ENCODE measurements around the gene DNMT3A. TPM values are rescaled to one million over a fixed set of nuclear protein-coding genes. Genes with fewer than 3 reads are reported as not detected.

Gene DNMT3A
- total RNA-seq, 1 donor from 2014 or later = 35.6 TPM

DNA sequence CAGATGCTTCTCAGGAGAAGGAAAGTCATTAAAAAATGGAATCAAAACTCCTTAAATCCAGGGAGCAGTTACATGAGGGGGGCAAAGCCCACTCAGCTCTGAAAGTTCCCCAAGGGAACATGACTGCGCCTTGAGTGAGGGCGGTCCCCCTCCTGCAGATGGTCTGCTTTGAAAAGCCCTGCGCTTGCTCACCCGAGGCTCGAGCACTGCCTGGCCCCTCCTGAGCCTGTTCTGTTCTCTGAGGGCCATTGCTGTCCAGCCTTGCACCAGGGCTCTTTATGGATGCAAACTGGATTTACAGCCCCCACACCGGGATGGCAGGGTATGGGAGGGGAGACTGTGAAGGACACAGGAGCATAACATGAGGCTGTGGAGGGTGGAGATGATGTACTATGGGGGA is 37.8 kb upstream of the DNMT3A start:
- Histone ChIP-seq H3K27ac (no peak overlapping the region), H3K9me3 (no peaks in the 10 kb centered on the region), H3K36me3 (no peaks in the 10 kb centered on the region), H3K4me3 (no peak overlapping the region), H3K4me1 (peaks cover 21% of the 10 kb centered on the region), H3K27me3 (ENCODE audit: low read depth) (no peaks in the 10 kb centered on the region)
- intact Hi-C loops (cut with DNase I) = no loop called here
- peak; percentile 21 for DNase-seq
- no peak for TF ChIP-seq CTCF (IDR thresholded peaks at IDR 0.05)
- ATAC-seq = no peak

- H3K4me1 ChIP-seq = peaks cover 21% of the 10 kb centered on the region
- peak; percentile 38 for DNase-seq
- no peaks in the 10 kb centered on the region for H3K27me3 ChIP-seq (ENCODE audit: low read depth)
- no peak overlapping the region for H3K4me3 ChIP-seq
- no peaks in the 10 kb centered on the region for H3K9me3 ChIP-seq
- no peaks in the 10 kb centered on the region for H3K36me3 ChIP-seq
- no peak for ATAC-seq
- TF ChIP-seq CTCF (IDR thresholded peaks at IDR 0.05) = no peak
- H3K27ac ChIP-seq = no peak overlapping the region
- intact Hi-C loops (cut with DNase I) = no loop called here
Measured at GRCh38 chr2:25378731-25379490, 37.2 kb upstream of the DNMT3A start.

DNA sequence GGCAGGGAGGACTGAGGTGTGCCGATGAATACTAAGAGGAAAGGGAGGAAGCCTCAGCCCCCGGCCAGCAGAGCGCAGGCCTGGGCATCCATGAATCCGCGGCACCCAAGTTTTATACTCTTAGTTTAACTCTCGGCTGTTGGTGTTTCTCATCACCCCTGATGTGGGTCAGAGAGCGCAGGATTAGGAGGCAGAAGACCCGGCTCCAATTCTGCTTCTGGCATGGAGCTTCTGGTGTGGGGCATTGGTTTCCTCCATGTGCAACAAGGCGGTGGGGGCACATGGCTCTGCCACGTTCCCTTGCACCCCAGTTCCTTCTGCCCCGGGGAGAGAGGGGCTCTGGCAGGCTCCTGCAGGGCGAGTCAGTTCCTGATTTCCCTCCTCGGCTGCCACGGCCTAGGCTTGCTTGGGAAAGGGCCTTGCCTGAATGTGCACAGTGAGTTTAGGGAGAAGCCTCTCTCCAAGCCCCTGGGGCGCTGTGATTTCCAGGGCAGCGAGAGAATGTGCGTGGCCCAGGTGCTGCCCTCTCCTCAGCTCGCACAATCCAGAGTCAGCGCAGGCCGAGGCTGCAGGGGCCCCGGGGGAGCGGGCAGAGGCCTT is 36.2 kb upstream of the DNMT3A start:
- Histone ChIP-seq H3K27ac (no peak overlapping the region), H3K4me3 (no peak overlapping the region), H3K27me3 (ENCODE audit: low read depth) (no peaks in the 10 kb centered on the region), H3K4me1 (peaks cover 21% of the 10 kb centered on the region), H3K9me3 (no peaks in the 10 kb centered on the region), H3K36me3 (no peaks in the 10 kb centered on the region)
- TF ChIP-seq CTCF (IDR thresholded peaks at IDR 0.05) = no peak
- no peak for ATAC-seq
- intact Hi-C loops (cut with DNase I) = no loop called here
- peak; percentile 24 for DNase-seq

GRCh38 chr2:25376750-25377621 is 35.3 kb upstream of the DNMT3A start:
- DNase-seq = peak; percentile 89
- Histone ChIP-seq H3K27me3 (ENCODE audit: low read depth) (no peaks in the 10 kb centered on the region), H3K36me3 (no peaks in the 10 kb centered on the region), H3K9me3 (no peaks in the 10 kb centered on the region), H3K27ac (no peak overlapping the region), H3K4me1 (peaks cover 21% of the 10 kb centered on the region), H3K4me3 (peak overlapping the region; percentile 38)
- intact Hi-C loops (cut with DNase I) = no loop called here
- ATAC-seq = peak; percentile 96 to 98
- TF ChIP-seq CTCF (IDR thresholded peaks at IDR 0.05) = peak; percentile 96

DNA sequence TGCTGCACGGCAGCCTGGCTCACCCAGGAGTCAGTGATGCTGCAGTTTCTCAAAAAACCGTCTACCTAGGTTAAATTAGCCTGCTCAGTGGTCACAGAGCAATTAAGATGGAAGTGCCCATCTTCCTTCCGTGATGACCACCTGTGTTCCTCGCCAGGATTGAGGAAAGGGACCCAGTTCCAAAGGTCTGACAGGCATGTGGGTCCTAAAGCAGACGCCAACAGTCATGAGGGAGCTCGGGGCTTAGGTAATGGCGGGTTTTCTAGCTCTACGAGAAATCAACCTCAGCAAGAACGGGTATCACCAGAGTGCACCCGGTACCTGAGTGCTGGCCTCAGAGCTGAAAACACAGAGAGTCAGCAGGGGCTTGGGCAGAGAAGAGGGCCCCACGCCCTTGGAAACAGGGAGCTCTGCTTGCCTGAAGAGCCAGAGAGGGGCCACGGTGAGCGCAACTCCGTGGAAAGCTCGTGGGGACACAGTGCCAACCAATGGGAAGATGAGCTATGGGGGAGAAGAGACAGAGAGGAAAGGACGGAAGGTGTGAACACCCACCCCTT is 34.3 kb upstream of the DNMT3A start:
- DNase-seq (no peak), ATAC-seq (no peak)
- no peak for TF ChIP-seq CTCF (IDR thresholded peaks at IDR 0.05)
- Histone ChIP-seq H3K4me1 (peaks cover 21% of the 10 kb centered on the region), H3K4me3 (peak overlapping the region; percentile 38), H3K36me3 (no peaks in the 10 kb centered on the region), H3K27me3 (ENCODE audit: low read depth) (no peaks in the 10 kb centered on the region), H3K27ac (no peak overlapping the region), H3K9me3 (no peaks in the 10 kb centered on the region)
- intact Hi-C loops (cut with DNase I) = no loop called here

Data from lower lobe of right lung (tissue), 2 donors.